ENCODE results near the gene MYH1.
"Not testable (repeated sequence)": the region's sequence is repeated elsewhere in the genome, so short reads cannot be mapped to it uniquely, and the experiment has no call there.

Gene MYH1

DNA sequence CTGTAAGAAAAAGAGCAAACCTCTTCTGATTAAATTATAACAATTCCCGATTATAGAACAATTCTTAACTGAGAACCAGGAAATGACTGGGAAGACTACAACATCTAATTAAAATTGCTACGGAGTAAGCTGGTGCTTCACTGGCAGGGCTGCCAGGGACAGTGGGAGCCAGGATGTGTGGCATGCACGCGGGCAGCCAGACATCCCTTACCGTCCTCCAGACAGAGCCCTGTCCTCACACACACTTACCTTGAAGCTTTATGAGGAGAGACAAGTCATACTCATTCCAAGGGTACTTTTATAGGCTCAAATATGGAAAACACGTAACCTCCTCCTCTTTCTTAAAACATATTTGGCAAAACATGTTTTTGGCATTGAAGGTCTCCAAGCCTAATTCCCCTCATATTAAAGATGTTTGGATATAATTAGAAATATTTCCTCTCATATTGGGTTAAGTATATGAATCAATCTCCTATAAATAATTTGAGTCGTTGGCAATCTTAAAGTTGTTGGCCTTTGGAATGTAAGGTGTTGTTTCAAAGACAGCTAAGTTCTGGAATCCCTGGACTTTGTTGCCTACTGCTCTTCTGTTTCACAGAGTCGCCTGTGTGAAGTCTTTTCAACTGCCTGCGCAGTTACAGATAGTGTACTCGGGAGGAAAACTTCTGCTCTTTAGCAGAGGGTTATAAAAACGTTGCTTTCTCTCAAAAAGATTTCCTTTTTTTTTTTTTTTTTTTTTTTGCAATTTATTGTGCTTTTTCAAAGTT lies at the start of gene MYH1:
Gene MYH1 (minus strand): TSS at position 272 of the 767 bp plus-strand sequence. CDS start 1,900 bp downstream, outside the sequence.
- no peak for DNase-seq

DNA sequence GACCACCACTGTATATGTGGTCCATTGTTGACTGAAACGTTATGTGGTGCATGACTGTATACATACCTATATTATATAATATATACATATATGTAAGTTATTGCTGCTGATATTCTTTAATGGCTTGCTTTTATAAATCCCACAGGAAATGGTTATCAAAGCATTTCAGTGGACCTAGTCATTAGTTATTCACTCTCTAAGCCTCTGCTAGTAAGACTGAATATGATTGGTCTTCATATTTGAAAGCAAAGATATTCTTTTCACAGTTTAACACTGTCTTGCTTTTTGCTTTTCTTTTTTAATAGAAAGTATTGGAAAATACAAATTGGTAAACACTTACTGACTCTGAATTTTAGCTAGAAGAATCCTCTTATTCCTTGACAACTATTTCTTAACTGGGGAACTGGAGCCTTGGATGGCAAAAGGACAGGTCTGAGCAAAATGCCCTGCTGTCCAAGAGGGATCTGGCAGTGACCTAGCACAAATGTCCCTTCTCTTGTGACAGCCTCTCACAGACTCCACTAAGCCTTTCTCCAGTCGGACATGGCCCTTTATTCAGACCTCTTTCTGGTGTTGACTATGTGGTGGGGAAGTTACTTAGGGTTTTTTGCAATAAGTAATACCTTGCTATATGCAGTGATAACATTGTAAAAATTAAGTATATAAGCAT lies 45.8 kb upstream of the MYH1 start:
- DNase-seq: no peak

- no peak for DNase-seq
Measured at GRCh38 chr17:10558049-10558448, 39.7 kb upstream of the MYH1 start.

GRCh38 chr17:10557422-10557821 lies 39.1 kb upstream of the MYH1 start:
- no peak for DNase-seq

DNA sequence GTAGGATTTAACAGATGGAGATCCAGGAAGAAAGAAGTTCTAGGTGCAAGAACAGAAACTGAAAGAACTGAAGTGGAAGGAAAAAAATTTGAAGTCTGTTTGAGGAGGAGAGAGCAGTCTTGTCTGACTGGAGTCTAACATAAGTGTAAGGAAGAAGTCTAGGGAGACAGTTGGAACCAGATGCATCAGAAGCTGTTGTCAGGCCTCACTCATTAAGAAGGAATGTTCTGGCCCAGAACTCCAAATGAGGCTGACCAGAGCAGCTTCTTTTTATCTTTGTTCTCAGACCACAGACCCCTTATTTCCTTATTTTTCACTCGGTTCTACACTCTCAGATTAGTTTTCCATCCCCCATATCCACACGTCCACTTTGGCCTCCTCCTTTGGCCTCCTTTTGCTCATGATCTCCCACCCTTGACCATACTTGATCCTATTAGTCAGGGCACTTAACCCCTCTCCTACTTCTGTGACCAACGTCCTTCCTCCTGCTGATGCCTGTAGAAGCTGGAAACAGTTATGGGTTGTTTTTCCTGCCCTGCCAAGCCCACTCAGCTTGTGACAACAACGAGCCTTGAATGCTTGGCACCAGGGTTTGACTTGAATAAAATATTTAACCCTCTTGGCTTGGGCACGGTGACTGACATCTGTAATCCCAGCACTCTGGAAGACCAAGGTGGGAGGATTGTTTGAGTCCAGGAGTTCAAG lies 38.1 kb upstream of the MYH1 start:
- no peak for DNase-seq

DNA sequence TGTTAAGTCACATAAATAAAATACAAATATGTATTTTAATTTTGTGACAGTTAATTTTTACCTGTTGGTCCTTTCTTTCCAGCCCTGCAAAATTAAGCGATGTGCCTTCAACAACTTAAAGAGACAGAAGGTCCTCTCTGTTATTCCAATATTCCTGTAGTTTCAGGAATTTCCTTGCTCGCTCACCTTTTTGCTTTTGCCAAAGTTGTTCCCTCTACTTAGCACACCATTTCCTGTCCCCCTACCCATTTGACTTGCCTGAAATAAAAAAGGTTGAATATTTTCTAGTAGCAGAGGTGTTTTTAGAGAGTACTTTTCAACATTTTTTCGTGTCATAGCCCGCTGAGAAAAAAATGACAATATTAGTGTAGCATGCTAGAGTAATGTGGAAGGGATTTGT lies 31.7 kb upstream of the MYH1 start:
- DNase-seq: no peak

- no peak for DNase-seq
Measured at GRCh38 chr17:10549096-10549842, 30.9 kb upstream of the MYH1 start, which contains the start of gene MYH2. TSS of gene MYH2 (minus strand) at chr17:10549658. CDS start at chr17:10547920, 1,738 bp downstream.

- no peak for DNase-seq
Measured at GRCh38 chr17:10547351-10547750, 29.0 kb upstream of the MYH1 start.

DNA sequence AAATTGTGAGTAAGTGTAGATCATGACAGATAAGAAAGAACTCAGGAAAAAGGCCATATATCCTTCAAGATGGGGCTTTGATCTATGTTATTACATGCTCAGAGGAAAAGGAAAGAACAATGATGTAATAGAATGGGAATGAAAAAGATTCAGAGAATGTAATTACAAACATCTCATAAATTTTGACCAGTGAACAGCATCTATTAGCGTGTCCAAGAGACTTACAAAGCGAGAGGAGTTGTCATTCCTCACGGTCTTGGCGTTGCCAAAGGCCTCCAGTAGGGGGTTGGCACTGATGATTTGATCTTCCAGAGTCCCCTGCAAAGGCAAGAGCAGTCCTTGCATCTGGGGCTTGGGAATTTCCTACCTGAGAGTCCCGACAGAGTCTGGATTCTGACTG lies 25.1 kb upstream of the MYH1 start:
- DNase-seq: not testable (repeated sequence)

DNA sequence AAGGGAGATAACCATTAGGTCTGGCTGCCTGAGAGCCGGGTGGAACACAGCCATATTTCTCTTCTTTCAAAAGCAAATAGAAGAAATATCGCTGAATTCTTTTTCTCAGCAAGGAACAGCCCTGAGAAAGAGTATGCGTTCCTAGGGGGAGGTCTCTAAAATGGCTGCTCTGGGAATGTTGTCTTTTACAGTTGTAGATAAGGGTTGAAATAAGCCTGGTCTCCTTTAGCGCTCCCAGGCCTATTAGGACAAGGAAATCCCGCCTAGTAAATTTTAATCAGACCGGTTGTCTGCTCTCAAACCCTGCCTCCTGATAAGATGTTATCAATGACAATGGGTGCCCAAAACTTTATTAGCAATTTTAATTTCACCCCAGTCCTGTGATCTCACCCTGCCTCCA lies 22.8 kb upstream of the MYH1 start:
- DNase-seq: not testable (repeated sequence)

- DNase-seq: no peak
Measured at GRCh38 chr17:10532026-10532425, 13.7 kb upstream of the MYH1 start.

GRCh38 chr17:10527419-10527818 lies 9.1 kb upstream of the MYH1 start:
- no peak for DNase-seq

DNA sequence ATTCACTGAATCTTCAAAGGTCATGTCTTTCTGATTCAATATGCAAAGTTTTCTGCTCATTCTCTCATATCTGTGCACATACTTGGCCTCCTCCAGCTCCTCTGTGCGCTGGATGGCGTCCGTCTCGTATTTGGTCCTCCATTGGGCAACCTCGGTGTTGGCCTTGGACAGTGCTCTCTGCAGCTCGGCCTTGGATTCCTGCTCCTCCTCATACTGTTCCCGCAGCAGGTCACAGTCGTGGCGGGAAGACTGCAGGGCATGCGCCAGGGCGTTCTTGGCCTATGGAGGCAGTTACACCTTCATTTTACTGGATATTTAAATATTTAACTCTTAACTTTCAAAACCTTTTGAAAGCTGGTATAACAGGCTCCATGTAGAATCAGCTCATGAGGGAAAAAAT lies 8.2 kb upstream of the MYH1 start:
- DNase-seq: no peak

- no peak for DNase-seq
Measured at GRCh38 chr17:10523064-10523463, 4.7 kb upstream of the MYH1 start.

- no peak for DNase-seq
Measured at GRCh38 chr17:10521949-10522348, 3.6 kb upstream of the MYH1 start.

DNA sequence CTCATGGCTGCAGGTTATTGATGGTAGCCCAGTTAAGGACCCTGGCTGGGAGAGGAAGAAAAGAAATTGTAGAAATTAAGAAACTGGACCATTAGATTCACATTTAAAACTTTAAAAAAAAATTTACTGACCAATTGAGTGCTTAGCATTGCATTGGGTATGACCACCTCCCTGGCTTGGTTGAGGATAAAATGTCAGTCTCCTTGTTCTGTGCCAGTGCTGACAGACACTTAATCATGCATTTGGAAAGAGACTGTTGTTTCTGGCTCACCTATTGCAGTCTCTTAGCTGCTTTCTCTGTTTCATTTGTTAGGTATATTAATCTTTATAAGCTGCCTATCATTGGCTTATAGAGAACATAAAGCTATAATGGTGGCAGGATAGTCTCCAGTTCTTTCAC lies 1.7 kb downstream of the MYH1 start:
- no peak for DNase-seq

DNA sequence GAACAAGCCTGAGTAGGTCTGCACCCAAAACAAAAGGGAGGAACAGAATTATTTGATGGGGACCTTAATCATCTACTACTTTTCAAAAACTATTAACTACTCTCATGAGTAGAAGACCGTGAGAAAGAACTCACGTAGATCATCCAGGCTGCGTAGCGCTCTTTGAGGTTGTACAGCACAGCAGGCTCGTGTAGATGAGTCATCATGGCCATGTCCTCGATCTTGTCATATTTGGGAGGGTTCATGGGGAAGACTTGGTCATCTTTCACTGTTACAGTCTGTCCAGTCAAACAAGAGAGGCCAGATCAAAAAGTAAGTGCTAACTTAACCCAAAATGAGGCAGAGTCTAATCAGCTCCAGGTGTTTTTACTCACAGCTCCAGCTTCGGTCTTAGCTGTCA lies 2.3 kb downstream of the MYH1 start:
- DNase-seq: no peak

DNA sequence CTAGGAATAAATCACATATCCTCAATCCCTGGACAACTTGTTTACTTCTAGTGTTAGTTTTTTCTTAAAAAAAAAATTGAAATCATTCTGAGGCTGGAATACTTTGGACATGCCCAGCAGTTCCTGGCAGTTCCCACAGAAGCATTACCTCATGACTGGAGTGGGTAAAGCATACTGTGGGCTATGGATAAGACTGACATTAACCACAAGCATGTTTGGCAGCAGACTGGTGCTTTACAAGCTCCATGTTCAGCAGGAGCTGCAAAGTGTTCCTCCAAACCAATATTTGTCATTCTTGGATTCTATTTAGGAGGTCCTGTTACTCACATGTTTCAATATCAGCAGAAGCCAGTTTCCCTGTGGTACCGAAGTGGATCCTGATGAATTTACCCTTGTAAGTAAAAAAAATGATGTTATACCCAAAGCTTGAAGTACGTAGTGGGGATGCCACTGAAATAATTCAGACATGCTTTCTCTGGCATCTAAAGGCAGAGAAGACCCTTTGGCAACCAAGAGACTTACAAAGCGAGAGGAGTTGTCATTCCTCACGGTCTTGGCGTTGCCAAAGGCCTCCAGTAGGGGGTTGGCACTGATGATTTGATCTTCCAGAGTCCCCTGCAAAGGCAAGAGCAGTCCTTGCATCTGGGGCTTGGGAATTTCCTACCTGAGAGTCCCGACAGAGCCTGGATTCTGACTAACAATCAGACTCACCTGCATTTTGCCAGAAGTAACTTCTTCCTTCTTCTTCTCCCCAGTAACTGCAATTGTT lies 4.9 kb downstream of the MYH1 start:
- no peak for DNase-seq

GRCh38 chr17:10512856-10513255 lies 5.5 kb downstream of the MYH1 start:
- no peak for DNase-seq

GRCh38 chr17:10499950-10500349 lies 18.4 kb downstream of the MYH1 start:
- DNase-seq: no peak

DNA sequence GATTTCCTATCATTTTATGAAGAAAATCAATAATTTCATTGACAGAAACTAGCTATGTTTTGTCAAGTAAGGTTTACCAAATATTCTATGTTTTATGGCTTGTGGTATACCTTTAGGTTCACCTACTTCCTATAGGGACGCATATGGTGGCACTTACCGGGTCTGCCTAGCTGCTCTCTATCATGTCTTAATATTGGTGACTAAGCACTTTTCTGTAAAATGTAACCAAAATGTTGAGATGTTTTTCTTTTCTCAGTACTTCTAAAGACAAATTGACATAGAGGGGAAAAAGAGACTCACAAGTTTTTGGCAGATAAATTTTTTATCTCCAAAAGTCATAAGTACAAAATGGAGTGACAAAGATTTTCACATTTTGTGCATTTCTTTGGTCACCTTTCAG lies 26.3 kb downstream of the MYH1 start:
- no peak for DNase-seq

- DNase-seq: no peak
Measured at GRCh38 chr17:10482252-10482651, 36.1 kb downstream of the MYH1 start.
